HG03469 (cell line): ENCODE measurements around the gene CASZ1.

Source experiments
- ATAC-seq: cut with Tn5 transposase; IDR thresholded peaks from one replicate; pipeline ENCODE4 v1.9.1; 2021; ENCODE audit warnings: mild to moderate bottlenecking, moderate library complexity, moderate number of reproducible peaks; ENCODE audit not compliant: unreplicated experiment

Gene CASZ1

DNA sequence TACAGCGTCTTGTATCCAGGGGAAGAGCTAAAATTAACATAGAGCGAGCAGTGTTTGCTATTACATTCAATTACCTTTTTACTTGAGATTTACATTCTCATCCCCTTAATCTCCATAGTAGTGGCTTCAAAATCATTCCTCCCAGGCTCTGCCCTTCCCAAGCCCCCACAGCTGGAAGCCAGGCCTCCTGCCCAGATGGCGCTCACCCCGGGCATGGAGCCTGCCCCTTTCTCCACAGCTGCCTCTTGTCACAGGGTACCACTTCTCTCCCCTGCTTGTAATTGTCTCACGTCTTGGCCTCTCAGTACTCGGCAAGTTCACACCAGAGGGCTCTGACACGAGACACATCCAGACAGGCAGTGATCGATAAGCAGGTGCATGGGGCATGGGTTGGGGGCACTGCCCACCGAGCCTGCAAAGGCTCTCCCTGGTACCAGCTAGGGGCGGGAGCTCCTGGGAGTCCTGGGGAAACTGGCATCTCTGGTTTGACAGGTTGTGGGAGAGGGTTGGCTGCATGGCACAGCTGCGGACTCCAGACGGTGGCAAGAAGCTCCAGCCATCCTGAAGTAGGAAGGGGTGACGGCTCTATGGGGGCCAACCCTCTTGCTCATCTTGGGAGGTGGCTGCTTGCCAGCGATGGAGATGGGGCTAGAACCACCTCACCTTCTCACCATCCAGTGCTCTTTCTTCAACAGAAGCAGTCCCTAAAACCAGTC is 20.1 kb downstream of the CASZ1 start:
- ATAC-seq, result no peak

DNA sequence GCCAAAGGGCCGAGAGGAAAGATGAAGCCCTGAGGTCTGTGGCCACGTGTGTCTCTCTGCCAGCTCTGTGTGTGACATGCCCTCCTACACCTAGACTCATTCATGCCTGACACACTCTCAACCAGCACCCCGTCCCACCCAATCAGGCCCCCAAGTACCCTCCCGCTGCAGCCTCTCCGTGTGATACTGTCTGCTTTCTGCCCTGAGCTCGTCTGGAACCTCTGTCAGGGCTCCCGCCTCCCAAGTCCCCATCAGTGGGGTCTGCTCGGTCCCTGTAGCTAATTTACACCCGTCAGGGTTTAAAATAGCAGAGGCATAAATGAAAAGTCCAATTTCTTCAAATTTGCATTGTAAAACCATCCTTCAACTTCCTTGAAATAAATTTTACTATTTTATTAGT is 20.7 kb downstream of the CASZ1 start:
- no peak for ATAC-seq

DNA sequence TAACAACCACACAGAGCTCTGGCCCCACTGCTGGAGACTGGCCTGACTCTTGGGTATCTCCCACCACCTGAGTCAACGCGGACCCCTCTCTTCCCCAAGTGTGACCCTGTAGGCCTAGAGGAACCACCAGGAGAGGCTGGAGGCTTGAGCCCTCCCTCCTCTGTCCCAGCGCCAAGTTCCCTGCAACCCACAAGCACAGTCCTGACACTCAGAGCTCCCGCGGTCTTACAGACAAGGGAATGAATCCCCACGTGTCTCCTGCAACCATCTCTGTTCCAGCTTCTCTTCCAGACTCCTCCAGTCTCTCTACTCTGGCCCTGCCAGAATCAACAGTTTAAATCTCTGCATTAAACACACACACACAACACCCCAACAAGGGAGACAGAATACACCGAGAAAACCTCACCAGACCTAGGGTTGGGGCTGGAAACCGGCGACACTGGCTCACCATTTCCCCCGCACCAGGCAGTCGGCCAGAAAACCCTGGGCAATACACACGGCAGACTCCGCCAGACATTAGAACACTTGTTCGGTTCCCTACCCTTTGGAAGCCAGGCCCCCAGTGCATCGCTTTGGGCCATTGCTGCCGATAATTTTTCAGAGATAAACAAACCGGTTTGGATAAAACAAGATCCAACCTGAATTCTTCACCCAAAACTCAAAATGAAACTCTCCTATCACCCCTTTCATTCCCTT is 21.7 kb downstream of the CASZ1 start:
- no peak for ATAC-seq

DNA sequence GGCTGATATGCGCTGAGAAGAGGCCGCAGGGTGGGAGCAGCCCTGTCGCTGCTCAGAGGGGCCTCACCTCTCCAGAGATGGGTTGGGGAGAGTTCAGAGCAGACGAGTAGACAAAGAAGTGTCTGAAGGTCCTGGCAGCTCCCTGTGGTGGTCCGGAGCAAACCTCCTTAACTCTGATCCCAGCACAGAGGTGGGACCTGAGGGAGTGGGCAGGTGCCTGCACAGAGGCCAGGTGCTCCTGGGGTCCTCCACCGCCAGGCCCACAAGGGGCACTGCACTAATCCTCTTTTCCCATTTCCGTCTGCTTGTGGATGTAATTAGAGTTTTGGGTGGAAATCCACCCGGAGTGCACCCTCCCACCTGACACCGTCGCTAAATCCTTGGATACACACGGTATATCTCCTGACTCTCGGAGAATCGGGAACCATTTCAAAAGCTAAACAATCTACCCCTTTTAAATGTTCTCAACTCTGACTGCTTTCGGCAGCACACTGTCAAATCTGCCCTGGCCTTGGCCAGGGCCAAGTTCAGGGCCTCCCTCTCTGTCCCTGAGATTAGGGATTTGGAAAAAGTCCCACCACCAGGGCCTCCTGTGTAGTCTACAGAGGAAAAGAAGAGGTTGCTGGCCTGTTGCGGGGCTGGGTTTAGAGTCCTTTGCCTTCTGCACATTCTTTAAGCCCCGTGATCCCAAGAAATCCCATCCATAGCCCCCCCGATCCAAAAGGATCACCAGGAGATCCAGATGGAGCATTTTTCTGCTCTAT is 22.4 kb downstream of the CASZ1 start:
- ATAC-seq, result no peak

DNA sequence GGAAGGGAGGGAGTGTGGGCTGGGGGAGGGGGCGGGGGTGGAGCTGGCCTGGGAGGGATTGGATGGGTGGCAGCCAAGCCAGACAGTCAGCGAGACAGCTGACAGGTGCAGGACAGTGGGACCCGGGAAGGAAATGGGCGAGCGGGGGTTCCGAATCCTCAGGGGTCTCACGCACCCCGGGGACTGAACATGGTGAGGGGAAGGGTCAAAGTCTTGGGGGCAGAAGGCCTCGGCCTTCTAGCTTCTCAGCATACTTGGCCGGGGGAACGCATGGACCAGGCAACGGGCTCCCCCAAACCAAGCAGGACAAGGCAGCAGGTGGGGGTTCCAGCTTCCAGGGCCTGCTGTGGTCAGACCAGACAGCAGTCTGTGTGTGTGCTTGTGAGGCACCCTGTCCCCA is 23.1 kb downstream of the CASZ1 start:
- ATAC-seq, result no peak

DNA sequence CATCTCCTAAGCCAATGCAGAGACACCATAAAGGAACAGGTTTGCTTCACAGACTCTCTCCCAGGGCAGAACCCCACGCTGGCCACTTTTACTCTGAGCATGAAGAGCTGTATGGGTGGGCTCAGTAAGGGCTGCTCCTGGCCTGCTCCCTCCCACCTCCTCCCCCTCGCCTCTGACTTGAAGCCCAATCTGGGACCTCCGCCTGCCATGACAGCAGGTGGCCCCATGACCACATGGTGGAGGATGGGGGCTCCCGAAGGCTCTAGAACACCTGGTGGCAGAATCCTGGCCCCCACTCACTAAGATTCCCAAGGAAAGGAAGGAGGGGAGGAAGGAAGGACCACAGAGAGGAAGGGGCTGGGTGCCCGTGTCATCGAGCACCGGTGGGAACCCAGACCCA is 23.7 kb downstream of the CASZ1 start:
- no peak for ATAC-seq

DNA sequence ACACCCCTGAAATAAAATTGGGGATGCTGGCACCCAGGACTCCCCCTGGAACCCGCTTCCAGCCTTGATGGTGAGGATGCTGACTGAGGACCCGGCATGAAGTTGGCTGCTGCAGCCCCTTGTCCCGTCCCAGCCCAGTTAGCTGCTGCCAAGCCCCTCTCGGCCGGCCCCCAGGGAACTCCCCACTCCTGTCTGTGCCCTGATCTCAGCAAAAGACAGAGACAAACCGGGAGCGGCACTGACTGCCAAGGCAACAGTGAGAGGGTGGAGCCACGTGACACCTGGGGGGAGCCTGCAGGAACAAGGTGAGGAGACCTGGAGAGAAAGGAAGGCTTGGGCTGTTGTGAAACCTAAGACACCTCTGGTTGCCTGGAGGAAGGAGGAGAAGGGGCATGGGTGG is 24.7 kb downstream of the CASZ1 start:
- ATAC-seq, result no peak

DNA sequence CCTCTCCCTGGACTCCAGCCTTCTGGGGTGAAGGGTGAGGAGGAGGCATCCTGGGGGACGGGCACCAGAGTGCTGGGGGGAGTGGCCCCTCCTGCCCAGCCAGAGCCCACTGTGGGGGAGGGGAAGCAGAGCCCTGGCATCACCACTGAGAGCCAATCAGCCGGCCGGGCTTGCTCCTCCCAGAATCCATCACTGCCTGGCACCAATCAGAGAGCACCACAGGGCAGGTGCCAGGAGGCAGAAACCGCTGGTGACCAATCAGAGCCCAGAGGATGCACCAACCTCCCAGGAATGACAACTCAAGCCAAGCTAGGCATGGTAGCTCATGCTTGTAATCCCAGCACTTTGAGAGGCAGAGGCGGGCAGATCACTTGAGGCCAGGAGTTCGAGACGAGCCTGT is 27.9 kb downstream of the CASZ1 start:
- no peak for ATAC-seq

DNA sequence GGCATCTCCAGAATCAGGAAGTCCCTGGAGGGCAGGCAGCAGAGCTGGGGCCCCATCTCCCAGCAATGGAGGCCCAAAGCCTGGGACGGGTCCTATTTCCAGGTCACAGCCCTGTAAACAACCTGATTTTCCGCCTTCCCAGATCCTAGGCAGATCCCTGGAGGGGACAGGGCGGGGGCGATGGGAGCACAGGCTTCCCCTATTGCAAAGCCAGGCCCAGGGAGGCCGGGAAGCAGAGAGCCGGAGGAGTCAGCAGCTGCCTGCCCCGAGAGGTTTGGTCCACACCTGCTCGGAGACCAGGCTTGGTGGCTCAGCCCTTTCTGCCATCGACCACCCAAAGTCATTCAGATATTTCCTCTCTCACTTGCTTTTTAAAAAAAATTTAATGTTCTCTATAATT is 29.2 kb downstream of the CASZ1 start:
- ATAC-seq, result no peak

DNA sequence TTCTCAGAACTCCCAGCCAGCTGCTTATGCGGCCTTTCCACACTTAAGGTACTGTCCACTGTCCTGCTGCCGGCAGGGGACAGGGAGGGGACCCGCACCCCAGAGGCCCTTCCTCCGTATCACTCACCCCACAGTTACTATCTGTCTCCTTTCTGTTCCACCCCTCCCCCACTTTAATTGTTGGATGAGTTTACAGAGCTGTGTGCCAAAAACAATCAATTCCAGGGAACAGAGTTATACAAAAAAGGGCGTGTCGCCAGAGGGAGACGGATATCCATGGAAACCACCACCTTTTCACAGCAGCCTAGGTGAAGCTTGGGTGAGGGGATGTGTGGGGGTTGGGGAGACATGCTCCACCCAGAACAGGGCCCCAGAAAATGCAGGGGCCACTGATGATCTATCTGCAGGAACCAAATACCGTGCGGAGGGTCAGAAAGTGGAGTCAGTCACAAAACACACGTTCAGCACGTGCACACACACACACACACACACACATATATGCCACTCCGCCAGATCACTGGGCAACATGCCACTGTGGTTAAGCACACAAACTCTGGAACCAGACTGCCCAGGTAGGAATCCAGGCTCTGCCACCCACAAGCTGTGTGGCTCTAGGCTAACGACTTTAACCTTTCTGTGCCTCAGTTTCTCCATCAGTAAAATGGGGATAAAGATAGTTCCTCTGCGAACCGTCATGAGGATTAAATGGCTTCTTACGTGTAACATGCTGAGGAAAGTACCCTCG is 30.5 kb downstream of the CASZ1 start:
- no peak for ATAC-seq

DNA sequence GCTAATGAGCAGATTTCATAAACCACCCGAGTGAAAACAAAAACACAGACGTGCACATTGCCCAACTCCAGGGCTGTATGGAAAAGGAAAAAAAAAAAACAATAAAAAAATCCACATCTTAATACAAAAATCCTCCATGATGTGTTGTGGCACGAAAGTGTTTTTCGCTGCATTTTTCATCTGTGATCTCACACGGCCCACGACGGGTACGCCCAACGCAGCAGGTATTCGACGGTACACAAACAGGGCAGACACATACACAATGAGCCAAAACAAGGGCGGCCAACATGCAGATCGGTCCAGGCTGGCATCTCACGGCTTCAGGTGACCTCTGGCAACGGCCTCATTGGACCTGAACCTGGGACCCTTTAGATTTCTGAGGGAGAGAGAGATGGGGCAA is 31.1 kb downstream of the CASZ1 start:
- no peak for ATAC-seq

DNA sequence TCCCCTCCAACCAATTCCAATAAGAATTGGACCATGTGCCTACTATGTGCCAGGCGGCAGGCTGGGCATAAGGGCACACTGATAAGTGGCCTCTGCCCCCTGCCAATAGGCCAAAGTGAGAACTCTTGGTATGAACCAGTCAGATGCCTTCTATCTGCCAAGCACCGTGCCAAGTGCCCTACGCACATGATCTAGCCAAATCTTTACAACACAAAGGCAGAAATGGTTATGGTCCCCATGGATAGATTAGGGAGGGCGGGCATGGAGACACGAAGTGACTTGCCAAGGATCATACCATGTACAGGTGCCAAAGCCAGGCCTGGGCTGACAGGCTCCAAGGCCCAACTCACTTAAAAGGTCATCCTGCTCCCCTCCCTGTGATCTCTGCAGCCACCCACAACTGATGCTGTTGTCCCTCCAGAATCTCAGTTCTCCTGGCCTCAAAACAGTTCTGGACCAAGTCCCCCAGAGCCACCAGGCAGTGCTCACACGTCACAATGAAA is 32.1 kb downstream of the CASZ1 start:
- no peak for ATAC-seq

DNA sequence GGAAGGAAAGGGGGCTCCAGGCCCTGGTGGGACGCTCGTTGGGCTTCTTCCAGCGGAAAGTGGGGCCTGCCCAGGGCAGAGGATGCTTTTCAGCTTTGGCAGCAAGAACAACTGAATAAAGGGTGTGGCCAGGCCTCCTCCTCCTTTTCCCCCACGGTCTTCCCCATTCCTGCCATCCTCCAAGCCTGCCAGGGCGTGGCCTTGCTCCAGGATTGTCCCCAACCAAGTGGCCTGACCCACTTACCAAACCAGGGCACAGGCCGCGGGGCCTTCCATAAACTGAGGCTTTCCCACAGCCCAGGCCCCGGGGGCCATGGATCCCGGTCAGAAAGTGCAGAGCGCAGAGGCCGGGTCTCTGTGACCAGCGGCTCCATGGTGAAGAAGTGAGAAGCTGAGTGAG is 33.6 kb downstream of the CASZ1 start:
- ATAC-seq, result no peak

DNA sequence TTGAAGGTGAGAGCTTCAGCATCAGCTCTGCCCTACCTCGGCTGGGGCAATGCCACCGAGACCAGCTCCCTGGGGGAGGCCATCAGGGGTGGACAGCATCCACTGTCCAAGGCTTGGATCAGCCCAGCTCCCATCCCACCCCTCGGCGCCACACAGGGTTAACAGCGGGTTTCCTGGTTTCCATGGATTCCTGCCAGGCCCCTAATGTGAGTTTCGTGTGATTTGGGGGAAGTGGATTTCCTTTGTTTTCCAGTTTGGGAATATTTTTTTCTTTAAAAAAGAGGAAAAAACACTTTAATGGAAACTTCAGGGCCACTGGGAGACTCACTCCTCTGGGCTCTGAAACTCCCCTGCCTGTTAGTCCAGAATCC is 34.3 kb downstream of the CASZ1 start:
- ATAC-seq, result no peak

DNA sequence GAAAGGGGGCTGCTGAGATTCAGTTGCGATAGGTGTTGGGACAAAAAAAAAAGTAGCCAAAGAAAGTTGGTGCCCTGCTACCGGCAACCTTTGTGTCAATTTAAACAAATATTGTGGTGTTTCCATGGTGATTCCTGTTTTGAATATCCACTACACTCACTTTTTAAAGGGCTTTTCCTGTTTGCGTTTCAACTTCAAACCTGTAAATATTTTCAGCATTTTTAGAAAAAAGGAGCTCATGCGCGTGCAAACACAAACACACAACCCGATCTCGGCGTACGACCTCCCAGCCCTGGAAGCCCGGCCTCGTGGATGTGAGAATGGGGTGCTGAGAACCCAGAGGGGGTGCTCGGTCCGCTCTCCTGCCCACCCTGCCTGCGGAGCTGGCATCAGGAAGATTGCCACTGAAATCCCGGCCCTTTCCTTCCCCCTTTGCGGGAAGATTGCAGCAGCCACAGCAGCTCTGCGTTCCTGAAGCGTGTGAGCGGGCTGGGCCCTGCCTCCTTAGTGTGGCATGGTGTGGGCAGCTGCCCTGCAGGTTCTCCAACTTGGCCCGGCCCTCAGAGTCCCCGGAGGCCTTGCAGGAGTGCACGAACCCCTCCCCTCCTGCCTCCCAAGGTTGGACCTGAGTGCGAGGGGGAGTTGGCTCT is 34.8 kb downstream of the CASZ1 start:
- ATAC-seq, result no peak

DNA sequence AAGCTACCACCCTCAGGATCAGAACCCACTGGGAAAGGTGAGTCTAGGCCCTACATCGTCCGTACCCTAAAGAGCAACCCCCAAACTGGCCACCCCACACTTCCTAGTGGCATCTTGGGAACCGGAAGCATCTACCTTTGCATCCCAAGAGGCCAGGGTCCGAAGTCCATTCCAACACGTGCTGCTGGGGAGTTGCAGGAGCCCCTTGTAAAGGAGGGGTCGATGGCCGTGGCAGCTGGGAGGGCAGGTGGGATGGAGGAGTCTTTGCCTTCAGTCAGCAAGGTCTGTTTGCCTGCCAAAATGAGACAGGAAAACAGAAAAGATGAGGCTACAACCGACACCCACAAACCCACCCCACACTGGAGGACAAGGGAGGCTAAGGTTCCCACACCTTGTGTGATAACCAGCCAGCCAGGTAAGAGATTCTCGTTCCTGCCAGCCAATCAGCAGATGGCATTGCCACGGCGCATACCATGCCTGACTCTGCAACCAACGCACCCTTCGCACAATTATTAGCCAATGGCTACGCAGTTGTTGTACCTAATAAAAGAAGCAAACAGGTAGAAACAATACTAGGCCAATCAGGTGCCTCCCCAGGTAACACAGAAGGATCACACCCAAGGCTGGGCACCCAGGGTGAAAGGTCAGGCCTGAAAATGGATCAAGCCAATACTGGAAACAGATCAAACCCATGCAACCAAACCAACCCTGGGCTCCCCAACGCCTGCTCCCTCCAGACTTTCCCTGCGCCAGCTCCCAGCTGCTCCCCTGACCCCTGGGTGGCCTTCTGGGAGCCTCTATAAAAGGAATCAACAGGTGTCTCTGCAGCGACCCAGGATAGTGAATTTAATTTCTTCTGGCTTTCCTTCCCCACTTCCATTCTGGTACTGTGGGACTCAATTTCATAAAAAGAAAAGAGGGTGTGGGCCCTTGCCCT is 35.6 kb downstream of the CASZ1 start:
- no peak for ATAC-seq

DNA sequence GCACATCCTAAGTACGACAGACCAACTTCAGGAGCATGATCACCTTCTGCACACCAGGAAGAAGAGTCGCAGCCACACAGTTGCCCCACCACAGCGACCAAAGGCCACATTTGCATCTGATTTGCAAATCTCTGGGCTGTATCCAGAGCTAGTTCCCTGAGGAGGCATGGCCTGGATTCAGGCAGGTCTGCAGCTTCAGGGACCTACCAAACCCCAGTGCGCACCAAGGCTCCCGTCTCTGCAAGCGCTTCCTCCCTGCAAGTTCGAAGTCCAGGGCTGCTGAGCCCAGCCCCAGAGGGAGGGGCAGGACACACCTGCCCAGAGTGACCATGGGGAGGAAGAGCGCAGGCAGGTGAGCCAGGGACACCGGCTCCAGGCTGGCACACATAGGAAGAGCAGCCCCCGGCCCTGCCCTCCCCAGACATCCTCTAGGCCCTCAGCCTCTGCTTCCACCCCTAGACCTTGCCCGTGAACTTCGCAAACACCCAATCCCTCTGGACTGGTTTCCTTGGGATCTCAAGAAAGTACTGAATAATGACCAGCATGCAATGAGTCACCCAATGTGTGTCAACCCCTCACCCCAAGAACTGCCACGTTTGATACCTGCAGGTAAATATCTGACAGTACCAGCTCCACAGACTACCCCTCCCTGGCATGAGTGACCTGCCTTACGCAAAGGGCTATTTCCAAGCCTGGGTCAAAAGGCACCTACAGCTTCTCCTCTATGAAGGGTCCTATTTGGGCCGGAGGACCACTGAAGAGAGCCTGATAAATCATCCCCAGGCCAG is 36.8 kb downstream of the CASZ1 start:
- no peak for ATAC-seq

DNA sequence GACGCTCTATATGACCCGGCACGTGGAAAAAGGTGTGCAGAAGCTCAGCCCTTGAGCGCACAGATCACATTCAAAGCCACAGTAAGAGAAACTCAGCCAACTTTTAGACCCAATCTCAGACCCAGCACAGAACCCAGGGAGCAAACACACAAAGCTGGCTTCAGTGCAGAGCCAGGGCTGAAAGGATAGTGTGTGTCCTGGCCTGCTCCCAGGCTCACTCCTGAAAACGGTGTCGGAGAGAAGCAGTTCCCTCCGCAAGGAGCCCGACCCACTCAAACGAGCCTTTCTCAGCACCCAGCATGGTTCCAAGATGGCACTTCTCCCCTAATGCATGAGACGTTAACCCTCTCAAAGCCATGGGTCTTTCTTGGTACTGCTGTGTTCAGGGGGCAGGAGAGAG is 39.6 kb downstream of the CASZ1 start:
- no peak for ATAC-seq
